Activated T-helper 1 cell treated with anti-CD3 and anti-CD28 coated beads, Interleukin-12 subunit alpha, Interleukin-12 subunit beta, Interleukin-2, Interleukin-4 antibody, amounts not matched to agents 30 ng/mL and 10 ng/mL and 1 ng/mL, durations not matched to agents 14 hours and 24 hours and 36 hours (primary cell): ENCODE data around the gene B3GAT1. TPM values are rescaled to one million over a fixed set of nuclear protein-coding genes. Genes with fewer than 3 reads are reported as not detected.
"Not testable (repeated sequence)": the region's sequence is repeated elsewhere in the genome, so short reads cannot be mapped to it uniquely, and the experiment has no call there.

ENCODE experiments used
- DNase-seq: peaks from one replicate; pipeline ENCODE4 v3.0.0; 2021; ENCODE audit warnings: low spot score
- H3K27ac Mint-ChIP-seq: one replicate; pipeline ENCODE4 v1.8.0; 2021; ENCODE audit warnings: mild to moderate bottlenecking, mixed read lengths
- H3K27me3 Mint-ChIP-seq: one replicate; pipeline ENCODE4 v1.8.0; 2022; ENCODE audit warnings: mild to moderate bottlenecking, moderate library complexity, mixed read lengths; ENCODE audit not compliant: insufficient read depth
- H3K36me3 Mint-ChIP-seq: one replicate; pipeline ENCODE4 v1.8.0; 2021; ENCODE audit warnings: low read depth, mixed read lengths
- H3K4me1 Mint-ChIP-seq: one replicate; pipeline ENCODE4 v1.8.0; 2021; ENCODE audit warnings: low read depth, mixed read lengths
- H3K4me3 Mint-ChIP-seq: one replicate; pipeline ENCODE4 v1.8.0; 2021; ENCODE audit warnings: mild to moderate bottlenecking, moderate library complexity, mixed read lengths
- H3K9me3 Mint-ChIP-seq: one replicate; pipeline ENCODE4 v1.8.0; 2021; ENCODE audit warnings: mixed read lengths
- intact Hi-C: fragments of 100-400 bp; cut with micrococcal nuclease; formaldehyde crosslinking; loops from one replicate; pipeline ENCODE4 v1.15.1; 2024
- total RNA-seq: library from RNA; stranded (reverse); gene quantifications from 2 replicates; pipeline ENCODE4 v1.2.3, GENCODE V29; 2022

Gene B3GAT1, protein sequence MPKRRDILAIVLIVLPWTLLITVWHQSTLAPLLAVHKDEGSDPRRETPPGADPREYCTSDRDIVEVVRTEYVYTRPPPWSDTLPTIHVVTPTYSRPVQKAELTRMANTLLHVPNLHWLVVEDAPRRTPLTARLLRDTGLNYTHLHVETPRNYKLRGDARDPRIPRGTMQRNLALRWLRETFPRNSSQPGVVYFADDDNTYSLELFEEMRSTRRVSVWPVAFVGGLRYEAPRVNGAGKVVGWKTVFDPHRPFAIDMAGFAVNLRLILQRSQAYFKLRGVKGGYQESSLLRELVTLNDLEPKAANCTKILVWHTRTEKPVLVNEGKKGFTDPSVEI
- total RNA-seq, result 0.13 and 0.39 TPM in 2 replicates

DNA sequence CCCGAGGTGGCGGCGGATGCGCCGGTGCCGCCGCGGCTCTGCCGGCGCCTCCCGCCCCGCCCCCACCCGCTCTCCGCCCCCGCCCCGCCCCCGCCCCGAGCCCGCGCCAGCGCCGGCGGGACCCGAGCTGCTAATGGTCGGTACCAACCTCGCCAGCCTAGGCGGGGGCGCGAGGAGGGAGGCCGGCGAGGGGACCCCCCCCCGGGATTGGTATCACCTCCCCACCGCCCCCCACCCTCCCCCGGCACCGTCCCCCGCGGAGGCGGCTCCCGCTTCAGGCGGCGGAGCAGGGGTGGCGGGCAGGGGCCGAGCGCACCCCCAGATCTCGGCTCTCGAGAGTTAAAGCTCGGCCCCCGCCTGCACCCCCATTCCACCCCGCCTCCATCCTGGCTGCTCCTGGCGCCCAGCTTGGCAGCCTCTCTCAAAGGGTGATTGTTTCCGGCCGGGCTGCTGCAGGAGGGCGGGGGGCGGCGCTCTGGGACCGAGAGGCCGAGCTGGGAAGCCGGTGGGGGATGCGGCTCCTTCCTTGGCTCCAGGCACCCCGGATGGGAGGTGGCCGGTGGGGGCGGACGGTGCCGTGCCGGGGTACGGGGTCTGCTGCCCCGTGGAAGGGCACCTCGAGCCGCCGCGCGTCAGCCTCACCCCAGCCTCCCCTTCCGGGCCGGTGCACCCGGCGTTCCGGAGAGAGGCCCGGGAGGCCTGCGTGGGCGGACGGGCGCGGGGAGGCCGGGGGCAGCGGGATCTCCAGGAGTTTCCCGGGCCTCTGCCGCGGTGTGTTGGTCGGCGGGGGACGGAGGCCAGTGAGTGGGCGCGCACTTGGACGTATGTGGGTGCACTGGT is at the start of gene B3GAT1:
Gene B3GAT1, minus strand, starts transcription at position 40 of the 840 bp plus-strand sequence. CDS start 24,583 bp downstream, outside the sequence.
- peak within 1 kb of the TSS; percentile 54 for H3K4me3 Mint-ChIP-seq
- H3K36me3 Mint-ChIP-seq, result no peaks in the 10 kb centered on the region
- intact Hi-C loops, result loop anchor here (5.0 kb wide), 1 partner anchor 160 kb away; the partner anchor contains the start of genes ACAD8 and THYN1
- peaks cover 65% of the 10 kb centered on the region for H3K27me3 Mint-ChIP-seq
- H3K4me1 Mint-ChIP-seq, result peaks cover 6% of the 10 kb centered on the region
- no peak within 1 kb of the TSS for H3K27ac Mint-ChIP-seq
- no peaks in the 10 kb centered on the region for H3K9me3 Mint-ChIP-seq
- DNase-seq, result peak; percentile 9

DNA sequence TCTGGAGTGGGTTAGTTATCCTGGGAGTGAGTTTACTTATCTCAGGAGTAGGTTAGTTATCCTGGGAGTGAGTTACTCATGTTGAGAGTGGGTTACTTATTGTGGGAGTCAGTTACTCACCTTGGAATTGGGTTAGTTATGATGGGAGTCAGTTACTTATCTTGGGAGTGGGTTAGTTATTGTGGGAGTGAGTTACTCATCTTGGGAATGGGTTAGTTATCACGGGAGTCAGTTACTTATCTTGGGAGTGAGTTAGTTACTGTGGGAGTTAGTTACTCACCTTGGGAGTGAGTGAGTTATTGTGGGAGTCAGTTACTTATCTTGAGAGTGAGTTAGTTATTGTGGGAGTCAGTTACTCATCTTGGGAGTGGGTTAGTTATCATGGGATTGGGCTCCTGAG is 49.6 kb upstream of the B3GAT1 start:
- Mint-ChIP-seq H3K27me3 (peaks cover 12% of the 10 kb centered on the region), H3K27ac (no peak overlapping the region), H3K36me3 (no peaks in the 10 kb centered on the region), H3K9me3 (peaks cover 6% of the 10 kb centered on the region), H3K4me3 (no peak overlapping the region), H3K4me1 (no peaks in the 10 kb centered on the region)
- DNase-seq, result no peak
- intact Hi-C loops, result no loop called here

DNA sequence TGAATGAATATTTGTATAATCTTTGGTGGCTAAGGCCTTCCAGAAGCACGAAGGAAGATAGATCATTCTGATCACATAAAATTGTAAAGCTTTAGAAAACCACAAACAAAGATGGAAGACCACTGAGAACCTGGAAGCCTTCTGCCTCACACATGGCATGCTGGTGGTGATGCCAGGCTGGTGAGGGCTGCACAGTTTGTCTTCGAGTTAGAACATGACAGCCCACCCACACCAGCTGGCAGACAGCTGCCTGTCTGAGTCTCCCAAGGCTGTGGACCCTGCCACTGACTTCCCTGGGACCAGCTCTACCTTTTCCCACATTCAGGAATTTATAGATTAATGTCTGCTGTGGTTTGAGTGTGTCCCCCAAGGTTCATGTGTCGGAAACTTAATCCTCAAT is 48.8 kb upstream of the B3GAT1 start:
- no peaks in the 10 kb centered on the region for H3K4me1 Mint-ChIP-seq
- H3K36me3 Mint-ChIP-seq, result no peaks in the 10 kb centered on the region

DNA sequence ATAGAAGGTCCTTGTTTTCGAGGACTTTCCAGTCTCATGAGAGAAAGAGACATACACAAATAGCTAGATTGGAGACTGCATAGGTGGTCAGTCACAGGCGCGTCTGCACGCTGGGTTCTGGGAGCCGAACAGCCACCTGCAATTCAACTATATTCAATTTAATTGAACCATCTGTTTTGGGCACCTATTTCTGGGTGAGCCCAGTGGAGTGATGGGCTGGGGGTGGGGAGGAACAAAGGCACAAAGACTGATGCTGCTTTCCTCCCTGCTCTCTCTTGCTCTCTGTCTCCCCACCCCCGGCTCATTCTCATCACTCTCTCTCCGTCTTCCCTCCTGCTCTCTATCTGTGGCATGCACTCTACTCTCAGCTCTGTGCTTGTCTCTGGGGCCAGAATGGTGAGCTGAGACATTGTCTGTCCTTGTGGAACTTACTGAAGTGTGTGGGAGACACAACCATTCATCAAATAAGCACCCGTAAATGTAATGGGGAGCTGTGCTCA is 48.1 kb upstream of the B3GAT1 start:
- DNase-seq, result no peak
- intact Hi-C loops, result no loop called here
- Mint-ChIP-seq H3K9me3 (peaks cover 9% of the 10 kb centered on the region), H3K36me3 (no peaks in the 10 kb centered on the region), H3K27me3 (peaks cover 12% of the 10 kb centered on the region), H3K4me1 (no peaks in the 10 kb centered on the region), H3K27ac (no peak overlapping the region), H3K4me3 (no peak overlapping the region)

More for the DNA sequence above, 48.8 kb upstream of the B3GAT1 start:
- peaks cover 9% of the 10 kb centered on the region for H3K9me3 Mint-ChIP-seq
- DNase-seq, result no peak
- H3K27me3 Mint-ChIP-seq, result peaks cover 12% of the 10 kb centered on the region
- no peak overlapping the region for H3K4me3 Mint-ChIP-seq
- H3K27ac Mint-ChIP-seq, result no peak overlapping the region
- intact Hi-C loops, result no loop called here

DNA sequence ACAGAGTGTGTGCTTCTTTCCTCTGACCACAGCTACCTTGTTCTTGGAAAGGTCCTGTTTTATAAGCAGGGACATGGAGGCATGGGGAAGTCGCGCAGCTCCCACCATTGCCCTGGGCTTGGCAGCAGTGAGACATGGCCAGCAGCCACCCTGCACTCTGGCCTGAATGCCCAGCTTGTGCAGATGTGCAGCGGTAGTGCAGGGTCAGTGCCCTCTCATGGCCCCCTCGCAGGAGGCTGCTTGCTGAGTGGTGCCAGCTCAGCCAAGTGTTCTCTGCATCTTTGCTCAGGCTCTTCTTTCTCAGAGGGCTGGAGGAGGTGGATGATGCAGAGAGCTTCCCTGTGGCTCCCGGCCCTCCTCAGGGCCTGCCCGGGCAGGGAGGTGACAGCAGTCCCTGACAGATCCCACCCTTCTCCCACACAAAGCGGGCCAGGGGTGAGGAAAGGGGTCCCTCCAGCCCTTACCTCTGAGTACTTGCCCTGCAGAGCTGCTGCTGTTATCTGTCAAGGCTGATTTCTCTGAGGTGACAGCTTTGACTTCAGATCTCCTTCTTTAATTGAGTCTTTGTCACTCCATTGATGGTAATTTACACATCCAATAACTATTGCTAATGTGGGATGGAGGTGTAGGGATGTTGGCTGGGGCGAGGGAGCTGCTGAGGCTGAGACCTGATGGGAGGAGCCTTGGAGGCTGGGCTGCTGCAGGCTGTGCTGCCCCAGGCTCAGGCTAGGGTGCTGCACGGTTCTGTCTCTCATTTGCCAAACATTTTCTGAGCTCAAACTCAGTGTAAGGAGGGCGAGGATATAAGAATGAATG is 47.4 kb upstream of the B3GAT1 start:
- no peak overlapping the region for H3K27ac Mint-ChIP-seq
- no peak for DNase-seq
- H3K36me3 Mint-ChIP-seq, result no peaks in the 10 kb centered on the region
- H3K9me3 Mint-ChIP-seq, result peaks cover 9% of the 10 kb centered on the region
- intact Hi-C loops, result no loop called here
- H3K4me1 Mint-ChIP-seq, result no peaks in the 10 kb centered on the region
- H3K4me3 Mint-ChIP-seq, result no peak overlapping the region
- H3K27me3 Mint-ChIP-seq, result peaks cover 9% of the 10 kb centered on the region

DNA sequence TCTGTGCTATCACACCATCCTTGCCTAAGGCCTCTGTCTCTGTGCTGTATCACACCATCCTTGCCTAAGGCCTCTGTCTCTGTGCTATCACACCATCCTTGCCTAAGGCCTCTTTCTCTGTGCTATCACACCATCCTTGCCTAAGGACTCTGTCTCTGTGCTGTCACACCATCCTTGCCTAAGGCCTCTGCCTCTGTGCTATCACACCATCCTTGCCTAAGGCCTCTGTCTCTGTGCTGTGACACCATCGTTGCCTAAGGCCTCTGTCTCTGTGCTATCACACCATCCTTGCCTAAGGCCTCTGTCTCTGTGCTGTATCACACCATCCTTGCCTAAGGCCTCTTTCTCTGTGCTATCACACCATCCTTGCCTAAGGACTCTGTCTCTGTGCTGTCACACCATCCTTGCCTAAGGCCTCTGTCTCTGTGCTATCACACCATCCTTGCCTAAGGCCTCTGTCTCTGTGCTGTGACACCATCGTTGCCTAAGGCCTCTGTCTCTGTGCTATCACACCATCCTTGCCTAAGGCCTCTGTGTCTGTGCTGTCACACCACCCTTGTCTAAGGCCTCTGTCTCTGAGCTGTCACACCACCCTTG is 45.5 kb upstream of the B3GAT1 start:
- intact Hi-C loops, H3K36me3 Mint-ChIP-seq: not testable (repeated sequence)

DNA sequence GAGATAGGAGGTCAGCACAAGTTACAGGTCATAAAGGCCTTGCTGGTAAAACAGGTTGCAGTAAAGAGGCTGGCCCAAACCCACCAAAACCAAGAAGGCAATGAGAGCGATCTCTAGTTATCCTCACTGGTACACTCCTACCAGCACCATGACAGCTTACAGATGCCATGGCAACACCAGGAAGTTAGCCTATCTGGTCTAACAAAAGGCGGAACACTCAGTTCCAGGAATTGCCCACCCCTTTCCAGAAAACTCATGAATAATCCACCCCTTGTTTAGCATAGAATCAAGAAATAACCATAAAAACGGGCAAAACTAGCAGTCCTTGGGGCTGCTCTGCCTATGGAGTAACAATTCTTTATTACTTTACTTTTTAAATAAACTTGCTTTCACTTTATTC is 43.5 kb upstream of the B3GAT1 start:
- H3K27ac Mint-ChIP-seq, result no peak overlapping the region
- intact Hi-C loops, result no loop called here
- no peak overlapping the region for H3K4me3 Mint-ChIP-seq
- DNase-seq, result no peak
- no peaks in the 10 kb centered on the region for H3K36me3 Mint-ChIP-seq
- H3K9me3 Mint-ChIP-seq, result peaks cover 9% of the 10 kb centered on the region
- H3K4me1 Mint-ChIP-seq, result no peaks in the 10 kb centered on the region
- H3K27me3 Mint-ChIP-seq, result no peaks in the 10 kb centered on the region

More for the DNA sequence above, 45.5 kb upstream of the B3GAT1 start:
- H3K4me3 Mint-ChIP-seq, H3K27me3 Mint-ChIP-seq, DNase-seq, H3K27ac Mint-ChIP-seq, H3K9me3 Mint-ChIP-seq, H3K4me1 Mint-ChIP-seq: not testable (repeated sequence)

DNA sequence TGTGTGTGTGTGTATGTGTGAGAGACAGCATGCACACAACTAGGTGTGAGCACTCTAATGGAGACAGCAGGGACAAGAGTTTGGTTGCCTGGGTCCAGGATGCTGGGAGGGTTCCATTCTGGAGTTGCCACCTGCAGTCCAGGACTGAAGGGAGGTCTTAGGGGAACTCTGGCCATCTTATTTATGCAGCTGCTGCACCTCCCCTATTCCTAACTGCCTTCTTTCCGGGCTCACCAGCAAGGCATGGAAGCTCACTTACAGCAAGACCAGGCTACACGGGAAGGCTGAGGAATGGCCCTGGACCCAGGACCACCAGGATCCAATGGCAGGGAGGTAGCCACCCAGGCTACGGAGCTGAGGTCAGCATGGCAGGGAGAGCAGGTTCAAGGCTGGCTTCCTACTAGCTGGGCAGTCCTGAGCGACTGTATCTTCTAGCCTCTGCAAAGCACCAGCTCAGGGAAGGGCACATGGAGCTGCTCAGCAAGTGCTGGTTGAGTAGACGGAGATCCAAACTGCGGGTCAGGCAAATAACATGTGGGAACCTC is 42.2 kb upstream of the B3GAT1 start:
- peaks cover 9% of the 10 kb centered on the region for H3K9me3 Mint-ChIP-seq
- DNase-seq, result no peak
- no peaks in the 10 kb centered on the region for H3K4me1 Mint-ChIP-seq
- H3K27ac Mint-ChIP-seq, result no peak overlapping the region
- no peak overlapping the region for H3K4me3 Mint-ChIP-seq
- intact Hi-C loops, result no loop called here
- H3K27me3 Mint-ChIP-seq, result no peaks in the 10 kb centered on the region
- no peaks in the 10 kb centered on the region for H3K36me3 Mint-ChIP-seq

DNA sequence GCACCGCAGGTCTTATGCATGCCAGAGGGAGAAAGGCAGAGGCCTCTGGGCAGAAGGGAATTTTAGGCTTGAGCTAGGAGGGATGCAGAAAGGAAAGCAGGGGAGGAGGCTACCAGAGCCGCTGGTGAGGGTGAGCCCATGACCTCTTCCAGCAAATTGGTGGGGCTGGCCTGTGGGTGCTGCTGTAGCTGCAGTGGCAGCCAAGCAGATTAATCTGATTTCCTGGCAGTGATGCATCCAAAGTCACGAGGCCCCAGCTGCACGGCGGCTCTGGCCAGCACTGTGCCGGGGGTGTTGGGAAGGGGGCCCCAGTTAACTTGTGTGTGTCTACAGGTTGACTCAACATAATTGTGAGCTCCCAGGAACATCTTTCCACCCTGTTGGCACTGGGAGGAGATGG is 41.4 kb upstream of the B3GAT1 start:
- intact Hi-C loops, result no loop called here
- Mint-ChIP-seq H3K27me3 (no peaks in the 10 kb centered on the region), H3K4me1 (no peaks in the 10 kb centered on the region), H3K9me3 (peaks cover 9% of the 10 kb centered on the region), H3K4me3 (no peak overlapping the region), H3K36me3 (no peaks in the 10 kb centered on the region), H3K27ac (no peak overlapping the region)
- DNase-seq, result no peak

DNA sequence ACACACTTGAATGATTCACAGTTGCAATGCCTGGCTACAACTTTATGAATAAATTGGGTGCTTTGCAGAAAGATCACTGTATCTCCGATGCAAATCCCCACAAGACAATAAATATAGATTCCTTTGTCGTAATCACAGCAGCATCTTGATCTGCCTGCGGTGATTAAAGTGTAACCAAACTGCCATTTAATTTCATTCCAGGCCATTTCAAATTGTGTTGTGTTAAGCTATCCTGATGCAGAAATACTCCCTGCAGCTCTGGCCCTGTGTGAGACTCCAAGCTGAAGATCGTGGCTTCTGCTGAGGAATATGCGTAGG is 40.8 kb upstream of the B3GAT1 start:
- no peaks in the 10 kb centered on the region for H3K27me3 Mint-ChIP-seq
- no peaks in the 10 kb centered on the region for H3K36me3 Mint-ChIP-seq
- intact Hi-C loops, result no loop called here
- H3K27ac Mint-ChIP-seq, result no peak overlapping the region
- peaks cover 9% of the 10 kb centered on the region for H3K9me3 Mint-ChIP-seq
- H3K4me1 Mint-ChIP-seq, result no peaks in the 10 kb centered on the region
- no peak overlapping the region for H3K4me3 Mint-ChIP-seq
- DNase-seq, result no peak

DNA sequence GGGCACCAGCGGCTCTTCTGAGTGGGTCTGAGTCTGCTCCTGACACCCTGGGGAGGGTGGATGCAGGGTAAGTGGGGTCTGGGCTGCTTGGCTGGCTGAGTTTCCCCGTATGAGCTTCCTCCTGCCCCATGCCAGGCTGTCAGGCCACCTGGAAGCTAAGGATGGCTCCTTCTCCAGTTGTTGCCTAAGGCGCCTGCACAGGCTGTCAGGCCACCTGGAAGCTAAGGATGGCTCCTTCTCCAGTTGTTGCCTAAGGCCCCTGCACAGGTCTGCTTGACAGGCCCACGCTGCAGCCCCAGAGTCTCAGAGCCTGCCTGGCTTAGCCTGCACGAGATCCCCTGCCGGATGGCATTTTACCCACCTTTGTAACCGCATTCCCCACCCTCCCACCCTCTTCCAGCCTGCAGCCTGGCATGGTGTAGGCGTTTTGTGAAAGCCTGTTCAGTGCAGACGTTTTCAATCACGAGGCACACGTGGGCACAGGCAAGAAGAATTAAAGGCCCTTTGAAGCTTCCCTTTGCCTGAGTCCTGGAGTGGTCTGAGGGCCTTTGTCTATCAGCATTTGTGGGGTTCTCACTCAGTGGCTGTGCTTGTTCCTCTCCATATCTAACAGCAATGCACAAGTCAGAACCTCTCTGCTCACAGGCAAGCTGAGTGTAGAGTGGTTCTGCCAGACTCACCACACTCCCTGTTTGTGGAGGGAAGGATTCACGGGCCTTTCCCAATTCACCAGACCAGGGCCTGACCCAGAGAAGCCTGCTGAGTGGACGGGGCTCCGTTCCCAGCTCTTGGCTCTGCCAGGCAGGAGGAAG is 40.2 kb upstream of the B3GAT1 start:
- intact Hi-C loops, result no loop called here
- Mint-ChIP-seq H3K27ac (no peak overlapping the region), H3K27me3 (no peaks in the 10 kb centered on the region), H3K4me1 (no peaks in the 10 kb centered on the region), H3K4me3 (no peak overlapping the region), H3K9me3 (peaks cover 8% of the 10 kb centered on the region), H3K36me3 (no peaks in the 10 kb centered on the region)
- DNase-seq, result no peak
